ENCODE data around the gene TRIM63. TPM values are rescaled to one million over a fixed set of nuclear protein-coding genes. Genes with fewer than 3 reads are reported as not detected.

TRIM63 gene
- total and polyA plus RNA-seq, 9 of the 15 experiments (the other 6 are each of a cell fraction or from before 2014, with no cell fraction given): 0.08 to 0.57 (median 0.36) TPM

DNA sequence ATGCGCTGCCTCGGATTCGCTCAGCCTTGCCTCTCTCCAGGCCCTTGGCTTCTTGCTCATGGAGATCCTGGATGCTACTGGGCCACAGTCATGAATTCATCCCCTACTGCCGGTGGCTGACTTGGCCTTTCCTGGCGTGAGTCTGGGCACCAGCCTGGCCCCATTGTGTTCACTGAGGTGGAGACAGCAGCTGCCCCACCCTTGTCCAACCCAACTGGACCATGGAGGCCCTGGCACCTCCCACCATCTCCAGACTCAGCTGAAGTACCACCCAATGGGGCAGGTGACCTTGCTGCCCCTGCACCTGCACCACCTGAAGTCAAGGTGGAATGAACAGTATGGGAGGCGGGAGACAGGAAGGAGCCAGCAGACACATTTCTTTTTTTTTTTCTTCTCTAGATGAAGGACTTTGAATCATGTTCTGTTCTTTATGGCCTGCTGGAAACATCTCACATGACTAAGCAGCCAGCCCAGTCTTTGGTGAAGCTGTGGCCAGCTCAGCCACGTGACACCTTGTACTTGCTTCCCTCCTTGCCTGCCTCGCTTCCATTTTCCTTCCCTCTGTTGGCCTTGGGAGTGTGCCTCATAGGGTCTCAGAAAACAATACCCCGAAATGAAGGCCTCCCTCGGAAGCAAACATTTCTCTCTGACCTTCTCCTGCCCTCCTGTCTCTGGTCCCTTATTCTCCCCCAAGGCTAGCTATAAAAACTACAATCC, 17.7 kb downstream of the TRIM63 start (continued):
- TF ChIP-seq ETV5 (CRISPR knock-in tag; IDR thresholded peaks at IDR 0.05; ENCODE audit: low read depth) (no peak), CEBPG (CRISPR knock-in tag; IDR thresholded peaks at IDR 0.05) (no peak), CEBPG (tag; conservative IDR thresholded peaks at IDR 0.05 in 1 of 2, IDR thresholded peaks at IDR 0.05 in 1 of 2) (no peak), ZNF165 (CRISPR knock-in tag; IDR thresholded peaks at IDR 0.05; ENCODE audit: borderline replicate concordance) (peak; percentile 88; the same call in 1 of the 2 replicates), MECOM (CRISPR knock-in tag; IDR thresholded peaks at IDR 0.05) (peak; percentile 77), SRSF1 (IDR thresholded peaks at IDR 0.05; ENCODE audit: low read depth, low read length) (no peak), PRMT5 (CRISPR knock-in tag; IDR thresholded peaks at IDR 0.05) (no peak), SIN3B (IDR thresholded peaks at IDR 0.05; ENCODE audit: low read depth) (no peak), CHCHD3 (CRISPR knock-in tag; IDR thresholded peaks at IDR 0.05) (no peak), TAF9B (IDR thresholded peaks at IDR 0.05; ENCODE audit: partially characterized antibody) (no peak), TARDBP (IDR thresholded peaks at IDR 0.05) (no peak), FOS (IDR thresholded peaks at IDR 0.05; ENCODE audit: extremely low read depth, insufficient read length) (no peak), RFX1 (IDR thresholded peaks at IDR 0.05) (no peak), MYBL2 (IDR thresholded peaks at IDR 0.05; ENCODE audit: low read depth) (no peak), MYBL2 (CRISPR knock-in tag; IDR thresholded peaks at IDR 0.05; ENCODE audit: borderline replicate concordance) (no peak), WHSC1 (IDR thresholded peaks at IDR 0.05; ENCODE audit: low read length) (no peak), ZNF407 (IDR thresholded peaks at IDR 0.05; ENCODE audit: low read depth) (no peak)
- TF ChIP-seq, protein P1, sequence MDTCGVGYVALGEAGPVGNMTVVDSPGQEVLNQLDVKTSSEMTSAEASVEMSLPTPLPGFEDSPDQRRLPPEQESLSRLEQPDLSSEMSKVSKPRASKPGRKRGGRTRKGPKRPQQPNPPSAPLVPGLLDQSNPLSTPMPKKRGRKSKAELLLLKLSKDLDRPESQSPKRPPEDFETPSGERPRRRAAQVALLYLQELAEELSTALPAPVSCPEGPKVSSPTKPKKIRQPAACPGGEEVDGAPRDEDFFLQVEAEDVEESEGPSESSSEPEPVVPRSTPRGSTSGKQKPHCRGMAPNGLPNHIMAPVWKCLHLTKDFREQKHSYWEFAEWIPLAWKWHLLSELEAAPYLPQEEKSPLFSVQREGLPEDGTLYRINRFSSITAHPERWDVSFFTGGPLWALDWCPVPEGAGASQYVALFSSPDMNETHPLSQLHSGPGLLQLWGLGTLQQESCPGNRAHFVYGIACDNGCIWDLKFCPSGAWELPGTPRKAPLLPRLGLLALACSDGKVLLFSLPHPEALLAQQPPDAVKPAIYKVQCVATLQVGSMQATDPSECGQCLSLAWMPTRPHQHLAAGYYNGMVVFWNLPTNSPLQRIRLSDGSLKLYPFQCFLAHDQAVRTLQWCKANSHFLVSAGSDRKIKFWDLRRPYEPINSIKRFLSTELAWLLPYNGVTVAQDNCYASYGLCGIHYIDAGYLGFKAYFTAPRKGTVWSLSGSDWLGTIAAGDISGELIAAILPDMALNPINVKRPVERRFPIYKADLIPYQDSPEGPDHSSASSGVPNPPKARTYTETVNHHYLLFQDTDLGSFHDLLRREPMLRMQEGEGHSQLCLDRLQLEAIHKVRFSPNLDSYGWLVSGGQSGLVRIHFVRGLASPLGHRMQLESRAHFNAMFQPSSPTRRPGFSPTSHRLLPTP (IDR thresholded peaks at IDR 0.05; ENCODE audit: borderline replicate concordance, extremely low read depth, insufficient read length): no peak
